ENCODE results near the gene PDZD2. TPM values are rescaled to one million over a fixed set of nuclear protein-coding genes. Genes with fewer than 3 reads are reported as not detected.

Gene PDZD2
- total RNA-seq, 1 donor, result 0.36 TPM

DNA sequence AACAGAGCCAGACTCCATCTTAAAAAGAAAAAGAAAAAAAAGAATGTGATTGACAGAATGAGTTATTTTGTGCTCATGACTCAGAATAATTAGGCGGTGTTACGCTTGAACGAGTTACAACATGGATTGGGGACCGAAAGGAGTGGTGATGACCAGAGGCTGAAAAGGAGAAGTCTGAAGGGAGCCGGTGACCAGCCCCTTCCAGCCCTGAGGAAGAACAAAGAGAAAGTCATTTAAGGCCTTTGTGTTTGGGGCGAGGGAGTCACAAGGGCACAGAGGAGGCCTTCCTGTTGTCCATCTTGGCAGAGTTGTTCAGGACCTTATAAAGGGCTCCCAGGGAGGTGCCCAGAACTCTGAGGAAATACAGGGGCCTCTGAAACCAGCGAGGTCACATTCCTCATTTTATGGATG, 403.6 kb downstream of the PDZD2 start:
- no peak overlapping the region for H3K27ac ChIP-seq (ENCODE audit: low read depth, low read length)
- no peaks in the 10 kb centered on the region for H4K20me1 ChIP-seq (ENCODE audit: insufficient read depth, low read length)
- DNase-seq (ENCODE audit: insufficient read length, low spot score, missing footprints), result no peak
- H3K4me2 ChIP-seq (ENCODE audit: insufficient read depth, low read length), result no peak overlapping the region
- H3K4me1 ChIP-seq (ENCODE audit: insufficient read depth, low read length), result peaks cover 23% of the 10 kb centered on the region
- no peak overlapping the region for H3K4me3 ChIP-seq (ENCODE audit: insufficient read depth, low read length)
- no peaks in the 10 kb centered on the region for H3K27me3 ChIP-seq (ENCODE audit: insufficient read depth, low read length)
- no peaks in the 10 kb centered on the region for H3K79me2 ChIP-seq (ENCODE audit: insufficient read depth, low read length)
- TF ChIP-seq, protein P1, sequence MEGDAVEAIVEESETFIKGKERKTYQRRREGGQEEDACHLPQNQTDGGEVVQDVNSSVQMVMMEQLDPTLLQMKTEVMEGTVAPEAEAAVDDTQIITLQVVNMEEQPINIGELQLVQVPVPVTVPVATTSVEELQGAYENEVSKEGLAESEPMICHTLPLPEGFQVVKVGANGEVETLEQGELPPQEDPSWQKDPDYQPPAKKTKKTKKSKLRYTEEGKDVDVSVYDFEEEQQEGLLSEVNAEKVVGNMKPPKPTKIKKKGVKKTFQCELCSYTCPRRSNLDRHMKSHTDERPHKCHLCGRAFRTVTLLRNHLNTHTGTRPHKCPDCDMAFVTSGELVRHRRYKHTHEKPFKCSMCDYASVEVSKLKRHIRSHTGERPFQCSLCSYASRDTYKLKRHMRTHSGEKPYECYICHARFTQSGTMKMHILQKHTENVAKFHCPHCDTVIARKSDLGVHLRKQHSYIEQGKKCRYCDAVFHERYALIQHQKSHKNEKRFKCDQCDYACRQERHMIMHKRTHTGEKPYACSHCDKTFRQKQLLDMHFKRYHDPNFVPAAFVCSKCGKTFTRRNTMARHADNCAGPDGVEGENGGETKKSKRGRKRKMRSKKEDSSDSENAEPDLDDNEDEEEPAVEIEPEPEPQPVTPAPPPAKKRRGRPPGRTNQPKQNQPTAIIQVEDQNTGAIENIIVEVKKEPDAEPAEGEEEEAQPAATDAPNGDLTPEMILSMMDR (IDR thresholded peaks at IDR 0.05; ENCODE audit: extremely low read depth, low read depth, low read length), result no peak
- H3K9me3 ChIP-seq (ENCODE audit: low read depth, low read length), result no peaks in the 10 kb centered on the region
- no peak overlapping the region for H2AFZ ChIP-seq (ENCODE audit: low read length)
- H3K36me3 ChIP-seq (ENCODE audit: insufficient read depth, low read length), result no peaks in the 10 kb centered on the region

GRCh38 chr5:32043105-32043504, 404.2 kb downstream of the PDZD2 start:
- TF ChIP-seq, protein P1 (IDR thresholded peaks at IDR 0.05; ENCODE audit: extremely low read depth, low read depth, low read length), result no peak
- Histone ChIP-seq H3K4me2 (ENCODE audit: insufficient read depth, low read length) (no peak overlapping the region), H4K20me1 (ENCODE audit: insufficient read depth, low read length) (no peaks in the 10 kb centered on the region), H3K4me3 (ENCODE audit: insufficient read depth, low read length) (no peak overlapping the region), H3K36me3 (ENCODE audit: insufficient read depth, low read length) (no peaks in the 10 kb centered on the region), H3K9me3 (ENCODE audit: low read depth, low read length) (no peaks in the 10 kb centered on the region), H3K4me1 (ENCODE audit: insufficient read depth, low read length) (peaks cover 24% of the 10 kb centered on the region), H2AFZ (ENCODE audit: low read length) (no peak overlapping the region), H3K79me2 (ENCODE audit: insufficient read depth, low read length) (no peaks in the 10 kb centered on the region), H3K27me3 (ENCODE audit: insufficient read depth, low read length) (peaks cover 1% of the 10 kb centered on the region), H3K27ac (ENCODE audit: low read depth, low read length) (no peak overlapping the region)
- no peak for DNase-seq (ENCODE audit: insufficient read length, low spot score, missing footprints)

DNA sequence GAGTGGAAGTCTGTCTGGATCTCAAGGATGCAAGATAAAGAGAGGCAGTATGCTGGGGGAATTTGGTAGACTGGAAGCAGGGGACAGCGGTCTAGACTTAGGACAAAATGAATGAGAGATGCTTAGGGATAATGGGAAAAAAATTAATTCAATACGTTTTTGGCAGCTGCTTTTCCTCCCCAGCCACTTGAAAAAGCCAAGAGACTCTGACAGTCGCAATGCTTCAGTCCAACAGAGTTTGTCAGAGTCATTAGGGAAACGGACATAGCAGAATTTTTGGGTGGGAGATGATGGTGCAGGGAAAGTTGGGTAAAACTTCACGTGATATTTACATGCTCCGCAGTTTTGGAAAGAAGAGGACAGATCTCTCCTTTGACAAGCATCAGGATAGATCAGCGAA, 405.5 kb downstream of the PDZD2 start:
- Histone ChIP-seq H3K27ac (ENCODE audit: low read depth, low read length) (no peak overlapping the region), H3K79me2 (ENCODE audit: insufficient read depth, low read length) (no peaks in the 10 kb centered on the region), H3K9me3 (ENCODE audit: low read depth, low read length) (no peaks in the 10 kb centered on the region), H4K20me1 (ENCODE audit: insufficient read depth, low read length) (no peaks in the 10 kb centered on the region), H3K27me3 (ENCODE audit: insufficient read depth, low read length) (peaks cover 13% of the 10 kb centered on the region), H3K36me3 (ENCODE audit: insufficient read depth, low read length) (no peaks in the 10 kb centered on the region), H3K4me2 (ENCODE audit: insufficient read depth, low read length) (peak overlapping the region; percentile 12), H2AFZ (ENCODE audit: low read length) (no peak overlapping the region), H3K4me3 (ENCODE audit: insufficient read depth, low read length) (no peak overlapping the region), H3K4me1 (ENCODE audit: insufficient read depth, low read length) (peaks cover 24% of the 10 kb centered on the region)
- TF ChIP-seq, protein P1 (IDR thresholded peaks at IDR 0.05; ENCODE audit: extremely low read depth, low read depth, low read length), result no peak
- DNase-seq (ENCODE audit: insufficient read length, low spot score, missing footprints), result peak; percentile 71

DNA sequence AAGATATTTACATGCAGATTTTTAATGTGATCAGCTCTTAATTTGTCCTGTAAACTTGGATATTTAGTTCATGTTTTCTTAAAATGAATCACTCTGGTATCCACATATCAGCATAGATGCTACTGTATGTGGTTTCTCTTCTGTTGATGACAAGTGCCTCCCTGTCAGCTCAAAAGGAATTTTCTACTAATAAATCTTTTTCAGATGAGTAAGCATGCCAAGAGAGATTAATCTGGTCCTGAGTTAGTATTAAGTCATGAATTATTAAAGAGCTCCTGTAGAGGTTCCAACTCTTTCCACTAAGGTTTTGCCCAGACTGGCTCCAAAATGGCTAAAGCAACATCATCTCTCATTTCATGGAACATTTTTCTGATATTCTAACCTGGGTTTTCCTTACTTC, 406.0 kb downstream of the PDZD2 start:
- TF ChIP-seq, protein P1 (IDR thresholded peaks at IDR 0.05; ENCODE audit: extremely low read depth, low read depth, low read length), result no peak
- Histone ChIP-seq H3K27me3 (ENCODE audit: insufficient read depth, low read length) (peaks cover 16% of the 10 kb centered on the region), H3K4me3 (ENCODE audit: insufficient read depth, low read length) (no peak overlapping the region), H3K4me2 (ENCODE audit: insufficient read depth, low read length) (peak overlapping the region; percentile 16), H4K20me1 (ENCODE audit: insufficient read depth, low read length) (no peaks in the 10 kb centered on the region), H3K9me3 (ENCODE audit: low read depth, low read length) (no peaks in the 10 kb centered on the region), H3K79me2 (ENCODE audit: insufficient read depth, low read length) (no peaks in the 10 kb centered on the region), H3K36me3 (ENCODE audit: insufficient read depth, low read length) (no peaks in the 10 kb centered on the region), H2AFZ (ENCODE audit: low read length) (no peak overlapping the region), H3K27ac (ENCODE audit: low read depth, low read length) (no peak overlapping the region), H3K4me1 (ENCODE audit: insufficient read depth, low read length) (peaks cover 24% of the 10 kb centered on the region)
- peak; percentile 84 for DNase-seq (ENCODE audit: insufficient read length, low spot score, missing footprints)
